ENCODE results near the gene CORO7.

The CORO7 gene

GRCh38 chr16:4450430-4450829, 34.0 kb upstream of the CORO7 start:
- H3K9ac ChIP-seq = no peak overlapping the region
- TF ChIP-seq Cebpa-rat (IDR thresholded peaks at IDR 0.05) = no peak
- no peak overlapping the region for H3K4me2 ChIP-seq
- H3K27me3 ChIP-seq = no peaks in the 10 kb centered on the region
- H3K36me3 ChIP-seq = peaks cover 100% of the 10 kb centered on the region
- no peak overlapping the region for H3K4me3 ChIP-seq
- peaks cover 5% of the 10 kb centered on the region; the same call in 1 of the 2 replicates for H3K4me1 ChIP-seq
- no peak overlapping the region for H3K27ac ChIP-seq
- no peaks in the 10 kb centered on the region for H3K9me3 ChIP-seq
- peaks cover 64% of the 10 kb centered on the region for H4K20me1 ChIP-seq

- Histone ChIP-seq H3K9me3 (no peaks in the 10 kb centered on the region), H3K4me1 (peaks cover 5% of the 10 kb centered on the region; the same call in 1 of the 2 replicates), H3K4me2 (no peak overlapping the region), H3K4me3 (no peak overlapping the region), H3K27ac (no peak overlapping the region), H3K36me3 (peaks cover 100% of the 10 kb centered on the region), H3K27me3 (no peaks in the 10 kb centered on the region), H3K9ac (no peak overlapping the region), H4K20me1 (peaks cover 43% of the 10 kb centered on the region)
- TF ChIP-seq Cebpa-rat (IDR thresholded peaks at IDR 0.05) = no peak
Measured at GRCh38 chr16:4443986-4444385, 27.6 kb upstream of the CORO7 start.

GRCh38 chr16:4443271-4443670, 26.9 kb upstream of the CORO7 start:
- H3K4me1 ChIP-seq = peaks cover 12% of the 10 kb centered on the region; the same call in 1 of the 2 replicates
- peaks cover 43% of the 10 kb centered on the region for H4K20me1 ChIP-seq
- no peak overlapping the region for H3K27ac ChIP-seq
- H3K4me3 ChIP-seq = no peak overlapping the region
- no peaks in the 10 kb centered on the region for H3K27me3 ChIP-seq
- no peak overlapping the region for H3K4me2 ChIP-seq
- TF ChIP-seq Cebpa-rat (IDR thresholded peaks at IDR 0.05) = no peak
- H3K9ac ChIP-seq = no peak overlapping the region
- H3K36me3 ChIP-seq = peaks cover 100% of the 10 kb centered on the region
- no peaks in the 10 kb centered on the region for H3K9me3 ChIP-seq

DNA sequence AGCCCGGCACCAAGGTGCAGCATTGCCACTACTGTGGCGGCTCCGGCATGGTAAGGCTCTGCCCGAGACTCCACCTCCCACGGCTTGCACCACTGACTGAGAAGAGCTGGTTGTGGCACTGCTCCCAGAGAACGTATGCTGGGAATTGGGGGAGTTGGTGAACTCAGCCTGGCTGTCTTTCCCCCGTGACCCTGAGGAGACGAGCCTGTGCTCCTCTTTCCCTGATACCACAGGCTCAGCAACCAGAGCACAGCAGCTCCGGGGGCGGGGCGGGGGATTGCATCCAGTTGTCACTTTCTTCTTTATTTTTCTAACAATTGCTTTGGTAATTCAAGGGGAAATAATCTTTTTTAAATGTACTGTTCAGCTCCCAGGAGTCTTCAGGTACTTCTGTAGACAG, 26.0 kb upstream of the CORO7 start:
- H4K20me1 ChIP-seq = peaks cover 39% of the 10 kb centered on the region
- no peak for TF ChIP-seq Cebpa-rat (IDR thresholded peaks at IDR 0.05)
- no peak overlapping the region for H3K9ac ChIP-seq
- no peaks in the 10 kb centered on the region for H3K27me3 ChIP-seq
- H3K4me1 ChIP-seq = peaks cover 12% of the 10 kb centered on the region; the same call in 1 of the 2 replicates
- no peak overlapping the region for H3K4me2 ChIP-seq
- no peak overlapping the region for H3K27ac ChIP-seq
- peaks cover 100% of the 10 kb centered on the region for H3K36me3 ChIP-seq
- H3K9me3 ChIP-seq = no peaks in the 10 kb centered on the region
- no peak overlapping the region for H3K4me3 ChIP-seq

DNA sequence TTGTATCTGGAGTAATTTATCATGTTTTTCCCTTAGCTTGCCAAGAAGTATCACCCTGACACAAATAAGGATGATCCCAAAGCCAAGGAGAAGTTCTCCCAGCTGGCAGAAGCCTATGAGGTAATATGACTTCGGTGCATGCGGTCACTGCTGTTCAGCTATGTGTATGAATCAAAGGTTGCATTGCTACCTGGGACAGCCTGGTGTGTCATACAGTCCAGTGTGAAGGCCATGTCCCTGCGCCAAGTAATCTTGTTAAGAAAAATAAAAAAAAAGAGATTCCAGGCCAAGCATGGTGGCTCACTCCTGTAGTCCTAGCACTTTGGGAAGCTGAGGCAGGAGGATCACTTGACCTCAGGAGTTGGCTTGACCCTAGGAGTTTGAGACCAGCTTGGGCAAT, 21.0 kb upstream of the CORO7 start:
- no peaks in the 10 kb centered on the region for H3K27me3 ChIP-seq
- H3K9ac ChIP-seq = no peak overlapping the region
- TF ChIP-seq Cebpa-rat (IDR thresholded peaks at IDR 0.05) = no peak
- peaks cover 99% of the 10 kb centered on the region for H3K36me3 ChIP-seq
- 0 out of 2 replicates have a peak overlapping the region, but pooled peaks have one; percentile 43 for H3K4me2 ChIP-seq
- no peak overlapping the region for H3K4me3 ChIP-seq
- peaks cover 24% of the 10 kb centered on the region for H3K4me1 ChIP-seq
- H3K9me3 ChIP-seq = no peaks in the 10 kb centered on the region
- peaks cover 38% of the 10 kb centered on the region for H4K20me1 ChIP-seq
- H3K27ac ChIP-seq = no peak overlapping the region

DNA sequence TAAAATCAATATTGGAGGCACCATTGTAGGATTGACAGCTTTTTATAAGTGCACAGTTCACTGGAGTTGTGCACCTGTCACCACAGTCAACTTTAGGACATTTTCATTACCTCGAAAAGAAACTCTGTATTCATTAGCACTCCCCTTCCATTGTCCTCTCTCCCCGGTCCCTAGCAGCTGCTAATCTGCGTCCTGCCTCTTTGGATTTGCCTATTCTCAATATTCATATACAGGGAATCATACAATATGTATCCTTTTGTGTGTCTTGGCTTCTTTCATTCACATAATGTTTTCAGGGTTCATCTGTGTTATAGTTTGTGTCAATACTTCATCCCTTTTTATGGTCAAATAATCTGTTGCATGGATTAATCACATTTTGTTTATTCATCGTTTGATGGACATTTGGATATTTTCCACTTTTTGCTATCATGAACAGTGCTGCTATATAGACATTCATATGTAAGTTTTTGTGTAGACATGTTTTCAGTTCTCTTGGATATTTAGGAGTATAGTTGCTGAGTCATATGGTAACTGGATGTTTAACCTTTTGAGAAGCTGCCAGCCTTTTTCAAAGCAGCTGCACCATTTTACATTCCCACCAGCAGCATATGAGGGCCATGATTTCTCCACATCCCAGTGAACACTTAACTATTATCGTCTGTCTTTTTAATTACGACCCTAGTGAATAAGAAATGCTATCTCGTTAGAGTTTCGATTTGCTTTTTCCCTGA, 19.1 kb upstream of the CORO7 start:
- H3K9ac ChIP-seq = no peak overlapping the region
- H3K27ac ChIP-seq = no peak overlapping the region
- H4K20me1 ChIP-seq = peaks cover 44% of the 10 kb centered on the region
- H3K9me3 ChIP-seq = no peaks in the 10 kb centered on the region
- peaks cover 99% of the 10 kb centered on the region for H3K36me3 ChIP-seq
- no peaks in the 10 kb centered on the region for H3K27me3 ChIP-seq
- no peak overlapping the region for H3K4me3 ChIP-seq
- no peak overlapping the region for H3K4me2 ChIP-seq
- no peak for TF ChIP-seq Cebpa-rat (IDR thresholded peaks at IDR 0.05)
- H3K4me1 ChIP-seq = peaks cover 24% of the 10 kb centered on the region

DNA sequence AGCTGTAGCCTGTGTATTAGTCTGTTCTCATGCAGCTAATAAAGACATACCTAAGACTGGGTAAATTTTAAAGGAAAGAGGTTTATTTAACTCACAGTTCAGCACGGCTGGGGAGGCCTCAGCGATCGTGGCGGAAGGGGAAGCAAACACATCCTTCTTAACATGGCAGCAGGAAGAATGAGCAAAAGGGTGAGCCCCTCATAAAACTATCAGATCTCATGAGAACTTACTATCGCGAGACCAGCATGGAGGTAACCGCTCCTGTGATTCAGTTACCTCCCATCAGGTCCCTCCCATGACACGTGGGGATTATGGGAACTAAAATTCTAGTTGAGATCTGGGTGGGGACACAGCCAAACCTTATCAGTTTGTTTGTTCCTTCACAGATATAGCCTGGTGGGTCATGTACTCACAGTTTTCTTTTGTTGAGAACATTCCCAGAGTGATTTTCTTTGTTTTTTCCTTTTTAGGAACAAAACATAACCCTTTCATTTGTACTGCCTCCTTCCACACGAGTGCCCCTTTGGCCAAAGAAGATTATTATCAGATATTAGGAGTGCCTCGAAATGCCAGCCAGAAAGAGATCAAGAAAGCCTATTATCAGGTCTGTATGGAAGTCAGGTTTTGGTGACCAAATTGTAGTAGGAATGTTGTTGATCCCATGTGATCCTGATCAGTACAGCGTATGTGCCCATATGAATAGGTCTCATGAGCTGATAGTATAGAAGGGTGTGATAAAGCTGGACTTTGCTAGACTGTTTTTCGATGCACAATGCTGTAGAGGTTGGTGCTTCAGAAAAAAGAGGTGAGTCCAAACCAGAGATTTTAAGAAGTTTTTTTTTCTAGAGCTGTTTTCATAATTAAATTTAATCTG, 17.8 kb upstream of the CORO7 start:
- no peak overlapping the region for H3K4me3 ChIP-seq
- peaks cover 97% of the 10 kb centered on the region for H3K36me3 ChIP-seq
- no peaks in the 10 kb centered on the region for H3K27me3 ChIP-seq
- H3K27ac ChIP-seq = no peak overlapping the region
- no peaks in the 10 kb centered on the region for H3K9me3 ChIP-seq
- TF ChIP-seq Cebpa-rat (IDR thresholded peaks at IDR 0.05) = no peak
- H3K4me2 ChIP-seq = no peak overlapping the region
- H4K20me1 ChIP-seq = peaks cover 44% of the 10 kb centered on the region
- H3K4me1 ChIP-seq = peaks cover 21% of the 10 kb centered on the region
- no peak overlapping the region for H3K9ac ChIP-seq

- Histone ChIP-seq H3K36me3 (peaks cover 97% of the 10 kb centered on the region), H3K4me1 (peaks cover 13% of the 10 kb centered on the region), H4K20me1 (peaks cover 53% of the 10 kb centered on the region), H3K27me3 (no peaks in the 10 kb centered on the region), H3K27ac (no peak overlapping the region), H3K9me3 (no peaks in the 10 kb centered on the region), H3K4me2 (no peak overlapping the region), H3K9ac (no peak overlapping the region), H3K4me3 (no peak overlapping the region)
- no peak for TF ChIP-seq Cebpa-rat (IDR thresholded peaks at IDR 0.05)
Measured at GRCh38 chr16:4433228-4433627, 16.8 kb upstream of the CORO7 start.

DNA sequence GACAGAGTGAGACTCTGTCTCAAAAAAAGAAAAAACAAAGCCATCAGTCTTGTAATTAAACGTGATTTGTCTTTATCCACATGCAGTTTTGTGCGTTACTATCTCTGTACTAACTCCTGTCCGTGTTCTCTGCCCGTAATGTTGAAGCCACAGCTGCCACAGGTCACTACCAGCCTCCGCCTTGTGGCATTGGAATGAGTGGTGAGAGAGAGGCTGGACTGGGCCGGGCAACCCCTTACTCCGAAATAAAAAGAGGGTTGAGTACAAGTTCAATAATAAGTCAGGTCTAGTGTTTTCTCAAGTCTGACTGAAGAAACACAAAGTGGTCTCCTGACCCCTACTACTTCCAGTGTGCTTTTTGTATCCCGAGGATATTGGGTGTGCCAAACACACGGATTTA, 14.6 kb upstream of the CORO7 start:
- Histone ChIP-seq H3K4me1 (peaks cover 14% of the 10 kb centered on the region), H3K4me2 (no peak overlapping the region), H3K4me3 (no peak overlapping the region), H3K27me3 (no peaks in the 10 kb centered on the region), H4K20me1 (peaks cover 75% of the 10 kb centered on the region), H3K9me3 (no peaks in the 10 kb centered on the region), H3K27ac (no peak overlapping the region), H3K36me3 (peaks cover 83% of the 10 kb centered on the region), H3K9ac (no peak overlapping the region)
- TF ChIP-seq Cebpa-rat (IDR thresholded peaks at IDR 0.05) = no peak

DNA sequence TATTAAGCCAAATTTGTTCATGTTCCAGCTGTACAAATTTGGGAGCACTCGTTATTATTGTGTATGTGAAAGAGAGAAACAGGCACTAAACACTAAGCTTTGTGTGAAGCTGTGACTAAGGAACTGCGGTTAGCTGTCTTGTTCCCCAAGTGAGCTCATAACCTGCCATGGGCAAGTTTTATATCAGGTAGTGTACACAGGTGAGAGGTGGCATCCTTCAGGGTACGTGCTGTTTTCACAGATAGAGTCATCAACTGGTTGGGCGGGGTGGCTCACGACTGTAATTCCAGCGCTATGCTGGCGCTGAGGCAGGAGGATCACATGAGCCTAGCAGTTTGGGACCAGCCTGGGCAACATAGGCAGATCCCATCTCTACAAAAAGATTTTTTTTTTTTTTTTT, 12.1 kb upstream of the CORO7 start:
- Histone ChIP-seq H3K27ac (no peak overlapping the region), H3K4me1 (peaks cover 21% of the 10 kb centered on the region), H3K4me3 (no peak overlapping the region), H3K9me3 (no peaks in the 10 kb centered on the region), H3K36me3 (peaks cover 58% of the 10 kb centered on the region), H3K4me2 (no peak overlapping the region), H3K9ac (no peak overlapping the region), H4K20me1 (peaks cover 71% of the 10 kb centered on the region), H3K27me3 (no peaks in the 10 kb centered on the region)
- TF ChIP-seq Cebpa-rat (IDR thresholded peaks at IDR 0.05) = no peak

Data from BLaER1 (cell line).